NCI-H187 treated with DMSO at 0.1 percent for 48 hours (cell line): ENCODE measurements around the gene QTRT2.

ENCODE experiments used
- DNase-seq: peaks from one replicate; lab custom pipeline; 2025; lab: John Stamatoyannopoulos, UW

Gene QTRT2

GRCh38 chr3:114122027-114122709 is 65.6 kb downstream of the QTRT2 start:
- no peak for DNase-seq

- DNase-seq: no peak
Measured at GRCh38 chr3:114126461-114126860, 69.9 kb downstream of the QTRT2 start.

- no peak for DNase-seq
Measured at GRCh38 chr3:114127517-114127916, 71.0 kb downstream of the QTRT2 start.

- no peak for DNase-seq
Measured at GRCh38 chr3:114128231-114128630, 71.7 kb downstream of the QTRT2 start.

DNA sequence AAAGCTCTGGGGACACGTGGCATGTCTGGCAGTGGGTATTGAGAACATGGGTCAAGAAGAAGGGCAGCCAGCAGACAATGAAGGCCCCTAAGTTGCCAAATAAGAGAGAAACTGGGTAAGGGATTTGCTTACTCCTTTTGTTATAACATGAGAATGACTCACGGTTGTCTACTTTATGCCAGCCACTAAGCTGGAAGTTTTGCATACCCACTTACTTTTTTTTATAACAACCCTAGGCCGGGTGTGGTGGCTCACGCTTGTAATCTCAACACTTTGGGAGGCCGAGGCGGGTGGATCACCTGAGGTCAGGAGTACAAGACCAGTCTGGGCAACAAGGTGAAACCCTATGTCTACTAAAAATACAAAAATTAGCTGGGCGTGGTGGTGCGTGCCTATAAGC is 72.3 kb downstream of the QTRT2 start:
- no peak for DNase-seq

- DNase-seq: no peak
Measured at GRCh38 chr3:114132500-114132899, 76.0 kb downstream of the QTRT2 start.

GRCh38 chr3:114133947-114134346 is 77.4 kb downstream of the QTRT2 start:
- no peak for DNase-seq
